AG04450 (cell line): ENCODE results near the gene KRT77. TPM values are rescaled to one million over a fixed set of nuclear protein-coding genes. Genes with fewer than 3 reads are reported as not detected.

Experiments used
- CTCF ChIA-PET: fragments of 300-600, 350-600 bp; formaldehyde crosslinking; extraction: SDS; loops from one replicate; lab custom pipeline; 2022; ENCODE audit warnings: antibody characterized with exemption, inconsistent platforms; lab: Charles Lee
- POLR2A ChIA-PET: fragments of 350-600 bp; formaldehyde crosslinking; extraction: SDS; loops from one replicate; lab custom pipeline; 2021; ENCODE audit warnings: antibody characterized with exemption, inconsistent platforms; lab: Yijun Ruan, JAX
- DNase-seq: peaks from one replicate; pipeline ENCODE4 v3.0.0-alpha.2; 2011; ENCODE audit warnings: low read depth, low spot score
- H3K27ac ChIP-seq: one replicate; pipeline ENCODE4 v1.5.1; 2012; ENCODE audit warnings: low read depth, low read length, control low read depth
- H3K27me3 ChIP-seq: one replicate; pipeline ENCODE4 v1.6.0; 2012; ENCODE audit warnings: low read length; ENCODE audit not compliant: control insufficient read depth, insufficient read depth
- H3K4me3 ChIP-seq: 2 replicates; pipeline ENCODE4 v1.5.1; 2011; ENCODE audit warnings: mild to moderate bottlenecking, low read depth, low read length, control low read depth
- H3K9me3 ChIP-seq: 2 replicates; pipeline ENCODE4 v1.5.1; 2012; ENCODE audit warnings: low read length; ENCODE audit not compliant: control insufficient read depth, insufficient read depth
- polyA plus RNA-seq: library from polyadenylated mRNA; depleted of rRNA; stranded (reverse); fragments of >200 nt; gene quantifications from 2 replicates; pipeline ENCODE4 v1.2.3, GENCODE V29; 2011
- TF ChIP-seq, protein P1 (sequence below): IDR thresholded peaks from 2 replicates; pipeline ENCODE4 v1.5.1; 2011; ENCODE audit warnings: low read depth, low read length, control low read depth, inconsistent platforms

Gene KRT77
- polyA plus RNA-seq, 1 experiment: not detected

DNA sequence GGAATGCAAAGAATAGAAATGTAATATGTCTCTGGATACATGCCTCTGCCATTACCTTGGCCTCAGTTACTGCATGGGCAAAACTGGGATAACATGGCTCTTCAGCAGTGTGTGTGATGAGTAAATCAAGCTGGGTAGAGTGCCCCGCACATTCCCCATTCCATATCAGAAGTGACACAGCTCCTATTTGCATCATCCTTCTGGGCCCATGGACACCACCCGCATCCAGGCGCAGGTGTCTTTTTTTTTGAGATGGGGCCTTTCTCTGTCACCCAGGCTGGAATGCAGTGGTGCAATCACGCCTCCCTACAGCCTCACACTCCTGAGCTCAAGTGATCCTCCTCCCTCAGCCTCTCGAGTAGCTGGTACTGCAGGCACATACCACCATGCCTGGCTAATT is 42.2 kb upstream of the KRT77 start:
- ChIA-PET POLR2A (no interaction called here), CTCF (interaction anchor here (0.8 kb wide), 1 partner anchor 125 kb away, joined by 3 read pairs; no protein-coding TSS in a partner anchor)
- H3K27me3 ChIP-seq: peaks cover 3% of the 10 kb centered on the region
- TF ChIP-seq, protein P1, sequence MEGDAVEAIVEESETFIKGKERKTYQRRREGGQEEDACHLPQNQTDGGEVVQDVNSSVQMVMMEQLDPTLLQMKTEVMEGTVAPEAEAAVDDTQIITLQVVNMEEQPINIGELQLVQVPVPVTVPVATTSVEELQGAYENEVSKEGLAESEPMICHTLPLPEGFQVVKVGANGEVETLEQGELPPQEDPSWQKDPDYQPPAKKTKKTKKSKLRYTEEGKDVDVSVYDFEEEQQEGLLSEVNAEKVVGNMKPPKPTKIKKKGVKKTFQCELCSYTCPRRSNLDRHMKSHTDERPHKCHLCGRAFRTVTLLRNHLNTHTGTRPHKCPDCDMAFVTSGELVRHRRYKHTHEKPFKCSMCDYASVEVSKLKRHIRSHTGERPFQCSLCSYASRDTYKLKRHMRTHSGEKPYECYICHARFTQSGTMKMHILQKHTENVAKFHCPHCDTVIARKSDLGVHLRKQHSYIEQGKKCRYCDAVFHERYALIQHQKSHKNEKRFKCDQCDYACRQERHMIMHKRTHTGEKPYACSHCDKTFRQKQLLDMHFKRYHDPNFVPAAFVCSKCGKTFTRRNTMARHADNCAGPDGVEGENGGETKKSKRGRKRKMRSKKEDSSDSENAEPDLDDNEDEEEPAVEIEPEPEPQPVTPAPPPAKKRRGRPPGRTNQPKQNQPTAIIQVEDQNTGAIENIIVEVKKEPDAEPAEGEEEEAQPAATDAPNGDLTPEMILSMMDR: no peak
- no peak overlapping the region for H3K4me3 ChIP-seq
- no peak overlapping the region for H3K27ac ChIP-seq
- H3K9me3 ChIP-seq: no peaks in the 10 kb centered on the region
- no peak for DNase-seq

DNA sequence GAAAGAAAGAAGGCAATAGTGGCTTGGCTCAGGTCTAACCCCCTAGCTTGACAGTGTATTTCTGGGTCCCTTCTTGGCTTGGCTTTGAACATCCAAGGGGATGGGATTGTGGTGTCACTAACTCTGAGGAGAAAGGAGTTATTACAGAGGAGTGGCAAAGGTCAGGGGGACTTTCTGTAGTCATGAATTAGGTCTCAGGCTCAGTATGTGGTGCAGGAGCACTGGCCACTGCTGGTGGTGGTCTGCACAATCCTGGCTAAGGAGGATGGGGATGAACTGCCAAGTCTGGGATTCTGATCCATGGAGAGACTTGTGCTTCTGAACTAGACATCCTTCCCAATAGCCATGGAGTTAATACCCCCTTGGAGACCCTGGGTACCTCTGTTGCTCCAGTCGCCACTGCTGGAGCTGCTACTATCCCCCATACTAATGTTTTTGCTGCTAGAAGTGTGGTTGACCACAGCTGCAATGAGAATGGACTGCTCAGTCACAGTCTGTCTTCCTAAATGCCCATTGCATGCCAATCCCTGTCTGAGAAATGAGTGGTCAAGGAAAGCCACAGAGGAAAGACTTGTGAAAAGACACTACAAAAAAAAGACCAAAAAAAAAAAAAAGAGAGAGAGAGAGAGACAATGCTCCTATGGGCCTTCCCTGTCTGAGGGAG is 41.3 kb upstream of the KRT77 start:
- no peak for DNase-seq
- CTCF ChIA-PET: no interaction called here
- TF ChIP-seq, protein P1: no peak
- no peaks in the 10 kb centered on the region for H3K9me3 ChIP-seq
- peaks cover 3% of the 10 kb centered on the region for H3K27me3 ChIP-seq
- POLR2A ChIA-PET: interaction anchor here (0.7 kb wide), 1 partner anchor 358 kb away, joined by 3 read pairs; no protein-coding TSS in a partner anchor
- H3K4me3 ChIP-seq: no peak overlapping the region
- H3K27ac ChIP-seq: no peak overlapping the region

DNA sequence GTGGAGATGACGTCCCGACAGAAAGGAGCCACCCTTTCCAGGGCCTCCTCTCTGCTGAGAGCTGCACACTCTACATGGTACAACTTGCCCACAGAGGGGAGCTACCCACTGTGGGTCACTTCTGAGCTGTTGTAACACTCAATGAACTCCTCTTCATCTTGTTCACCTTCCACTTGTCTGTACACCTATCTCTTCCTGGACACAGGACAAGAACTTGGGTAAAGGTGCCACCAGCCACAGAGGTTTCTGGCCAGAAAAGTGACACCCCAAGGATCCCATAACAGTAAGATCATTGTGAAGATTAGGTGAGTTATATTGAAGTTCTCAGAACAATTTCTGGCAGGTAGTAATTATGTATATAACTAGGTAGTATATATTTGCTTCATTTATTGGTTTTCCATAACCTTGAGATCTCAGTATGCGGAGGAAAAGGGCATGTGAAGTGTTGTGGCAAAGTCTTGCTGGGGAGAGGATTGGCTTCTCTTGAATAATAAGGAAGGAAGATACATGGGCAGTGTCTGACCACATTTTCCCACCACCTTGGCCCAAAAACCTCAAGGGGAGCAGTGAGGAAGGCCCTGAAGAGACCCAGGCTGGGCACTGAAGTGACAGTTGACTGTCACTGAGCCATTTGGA is 39.6 kb upstream of the KRT77 start:
- DNase-seq: no peak
- H3K27me3 ChIP-seq: no peaks in the 10 kb centered on the region
- CTCF ChIA-PET: no interaction called here

DNA sequence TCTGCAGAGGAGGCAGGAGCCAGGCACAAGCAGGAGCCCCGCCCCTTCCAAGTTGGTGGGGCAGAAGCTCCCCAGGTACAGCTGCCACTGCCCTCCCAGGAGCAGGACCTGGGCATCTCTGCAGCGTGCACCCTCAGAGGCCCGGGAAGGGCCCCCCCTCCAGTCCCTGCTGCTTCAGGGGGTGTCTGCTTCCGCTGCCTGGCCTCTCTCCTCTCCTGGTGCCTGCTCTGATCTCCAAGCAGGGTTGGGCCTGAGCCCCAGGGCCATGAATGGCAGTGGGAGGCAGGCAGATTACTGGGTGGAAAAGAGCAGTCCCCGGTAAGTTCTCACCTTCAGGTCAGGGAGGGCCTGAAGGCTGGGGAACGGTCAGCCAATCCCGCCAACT is 38.9 kb upstream of the KRT77 start:
- Histone ChIP-seq H3K4me3 (no peak overlapping the region), H3K27me3 (no peaks in the 10 kb centered on the region), H3K27ac (no peak overlapping the region), H3K9me3 (no peaks in the 10 kb centered on the region)
- ChIA-PET POLR2A (no interaction called here), CTCF (no interaction called here)
- TF ChIP-seq, protein P1: no peak
- no peak for DNase-seq

More for the DNA sequence above, 39.6 kb upstream of the KRT77 start:
- TF ChIP-seq, protein P1: no peak
- no peak overlapping the region for H3K27ac ChIP-seq
- POLR2A ChIA-PET: no interaction called here
- H3K4me3 ChIP-seq: no peak overlapping the region
- no peaks in the 10 kb centered on the region for H3K9me3 ChIP-seq
